OCI-LY7 (cell line): ENCODE measurements around the gene SMURF1. TPM values are rescaled to one million over a fixed set of nuclear protein-coding genes. Genes with fewer than 3 reads are reported as not detected.

Source experiments
- BruUV-seq: library from RNA; stranded (reverse); fragments of 400-500 nt; replicated peaks from 2 replicates; lab custom pipeline; 2021; lab: Mats Ljungman, UMichigan
- CTCF ChIA-PET: fragments of 300-600 bp; sonication (Branson Sonifier 250); formaldehyde crosslinking; loops from one replicate; lab custom pipeline; 2022; ENCODE audit warnings: antibody characterized with exemption; ENCODE audit not compliant: unreplicated experiment; lab: Charles Lee
- POLR2A ChIA-PET: fragments of 300-600 bp; sonication (Branson Sonifier 250); formaldehyde crosslinking; loops from one replicate; lab custom pipeline; 2022; ENCODE audit warnings: antibody characterized with exemption; lab: Charles Lee
- DNase-seq: peaks from one replicate; pipeline ENCODE4 v3.0.0-alpha.2; 2015; ENCODE audit warnings: low spot score
- H2AFZ ChIP-seq: fragments of 200-600 bp; sonication (generic), shearing (Covaris generic); 2 replicates; pipeline ENCODE4 v1.6.1; 2014; ENCODE audit warnings: mild to moderate bottlenecking, antibody characterized with exemption, low read length, moderate library complexity
- H3K27ac ChIP-seq: fragments of 200-600 bp; sonication (generic); 2 replicates; pipeline ENCODE4 v1.5.1; 2014; ENCODE audit warnings: mixed run types, low read depth, mild to moderate bottlenecking, moderate library complexity, low read length, inconsistent platforms; ENCODE audit not compliant: poor library complexity, severe bottlenecking
- H3K36me3 ChIP-seq: fragments of 200-600 bp; sonication (generic); 2 replicates; pipeline ENCODE4 v1.6.1; 2014; ENCODE audit warnings: mild to moderate bottlenecking, antibody characterized with exemption, low read length, moderate library complexity, mixed read lengths; ENCODE audit not compliant: insufficient read depth
- H3K4me1 ChIP-seq: fragments of 200-600 bp; sonication (generic); 2 replicates; pipeline ENCODE4 v1.5.1; 2014; ENCODE audit warnings: mild to moderate bottlenecking, low read length; ENCODE audit not compliant: insufficient read depth, poor library complexity, severe bottlenecking
- H3K4me2 ChIP-seq: fragments of 200-600 bp; sonication (generic); 2 replicates; pipeline ENCODE4 v1.6.1; 2014; ENCODE audit warnings: mild to moderate bottlenecking, low read length
- H3K4me3 ChIP-seq: fragments of 200-600 bp; sonication (generic); 2 replicates; pipeline ENCODE4 v1.5.1; 2014; ENCODE audit warnings: mild to moderate bottlenecking, low read depth, low read length; ENCODE audit not compliant: poor library complexity, severe bottlenecking
- H3K79me2 ChIP-seq: fragments of 200-600 bp; sonication (generic); 2 replicates; pipeline ENCODE4 v1.6.1; 2016; ENCODE audit warnings: low read depth, mild to moderate bottlenecking, low read length, moderate library complexity, mixed read lengths; ENCODE audit not compliant: insufficient read depth
- H3K9me2 ChIP-seq: fragments of 200-600 bp; sonication (generic); 2 replicates; pipeline ENCODE4 v1.6.1; 2016; ENCODE audit warnings: mild to moderate bottlenecking, low read length, mixed read lengths; ENCODE audit not compliant: insufficient read depth
- H3K9me3 ChIP-seq: fragments of 200-600 bp; sonication (generic); 2 replicates; pipeline ENCODE4 v1.6.1; 2014; ENCODE audit warnings: mild to moderate bottlenecking, mixed run types, low read length, mixed read lengths
- H4K20me1 ChIP-seq: fragments of 200-600 bp; sonication (generic); 2 replicates; pipeline ENCODE4 v1.6.1; 2014; ENCODE audit warnings: mild to moderate bottlenecking, antibody characterized with exemption, low read length, moderate library complexity, mixed read lengths; ENCODE audit not compliant: insufficient read depth
- CTCF ChIP-seq: fragments of 200-600 bp; sonication (generic); conservative IDR thresholded peaks from 2 replicates; pipeline ENCODE4 v1.5.1; 2014; ENCODE audit warnings: mild to moderate bottlenecking, antibody characterized with exemption, low read length, moderate library complexity, mixed read lengths
- EZH2phosphoT487 ChIP-seq: fragments of 200-600 bp; sonication (generic); IDR thresholded peaks from 2 replicates; pipeline ENCODE4 v1.6.1; 2018; ENCODE audit warnings: low read depth, borderline replicate concordance, mild to moderate bottlenecking, mixed run types, antibody characterized with exemption, low read length, moderate library complexity, mixed read lengths
- intact Hi-C: fragments of 100-400 bp; cut with micrococcal nuclease; formaldehyde crosslinking; loops from one replicate; pipeline ENCODE4 v1.10.0; 2022; ENCODE audit not compliant: unreplicated experiment
- total RNA-seq, 2 experiments: library from RNA; depleted of rRNA in 1 of 2; stranded (reverse); fragments of >200 nt in 1 of 2; shearing (Covaris generic) in 1 of 2; gene quantifications; 2 replicates each; pipeline ENCODE4 v1.2.3, GENCODE V29; 2014 to 2022

Gene SMURF1
- total RNA-seq, 2 experiments from 2014 or later, result 11.5 to 17.8 TPM

DNA sequence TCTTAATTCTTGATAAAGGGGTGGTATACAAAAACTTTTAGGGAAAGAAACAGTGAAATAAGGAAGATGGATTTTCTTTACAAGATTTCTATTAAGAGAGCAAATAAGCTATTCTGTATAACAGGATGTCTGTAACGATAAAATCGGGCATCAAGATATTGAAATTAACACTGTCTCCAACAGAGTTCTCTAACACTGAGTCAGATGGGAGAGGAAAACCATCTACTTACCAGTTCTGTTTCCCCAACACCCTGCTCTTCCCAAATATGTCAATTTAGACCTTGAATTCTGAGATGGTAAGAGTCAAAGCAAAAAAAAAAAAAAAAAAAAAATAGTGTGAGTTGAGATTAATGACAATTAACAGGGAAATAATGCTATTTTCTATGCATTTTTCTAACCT is 23.0 kb downstream of the SMURF1 start:
- no peak overlapping the region for H3K4me2 ChIP-seq
- H3K36me3 ChIP-seq, result peaks cover 22% of the 10 kb centered on the region
- no peaks in the 10 kb centered on the region for H3K9me2 ChIP-seq
- ChIA-PET CTCF (interaction anchor here (0.6 kb wide), 1 partner anchor 10 kb away, joined by 4 read pairs; no protein-coding TSS in a partner anchor), POLR2A (interaction anchor here (0.6 to 1.6 kb wide), 6 partner anchors 9 to 1097 kb away, joined by 3 to 10 read pairs (median 6); no protein-coding TSS in a partner anchor)
- H3K4me1 ChIP-seq, result peaks cover 6% of the 10 kb centered on the region
- intact Hi-C loops, result no loop called here
- H3K79me2 ChIP-seq, result peaks cover 37% of the 10 kb centered on the region
- BruUV-seq, result no TSS peak
- H3K27ac ChIP-seq, result no peak overlapping the region
- H4K20me1 ChIP-seq, result no peaks in the 10 kb centered on the region; the same call in 1 of the 2 replicates
- TF ChIP-seq CTCF, result no peak
- no peak for TF ChIP-seq EZH2phosphoT487
- H3K9me3 ChIP-seq, result peaks cover 16% of the 10 kb centered on the region
- no peak overlapping the region for H3K4me3 ChIP-seq
- no peak for DNase-seq
- H2AFZ ChIP-seq, result no peak overlapping the region

DNA sequence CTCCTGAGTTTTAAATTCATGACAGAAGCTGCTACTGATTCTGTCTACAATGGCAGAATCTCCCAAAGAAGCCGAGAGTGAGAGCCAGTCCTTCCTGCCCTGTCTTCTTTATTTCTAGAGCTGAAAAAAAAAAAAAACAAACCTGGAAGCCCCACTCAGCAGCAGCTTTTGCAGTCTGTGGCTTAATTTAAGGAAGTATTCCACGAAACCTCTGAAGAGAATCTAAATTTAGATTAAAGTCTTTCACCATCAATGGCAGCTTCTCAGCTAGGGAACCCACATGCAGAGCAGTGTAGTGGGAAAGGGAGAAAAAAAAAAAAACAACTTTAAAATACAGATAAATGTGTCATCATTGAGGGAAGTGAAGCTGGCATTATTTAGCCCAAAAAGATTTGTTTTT is 23.4 kb downstream of the SMURF1 start:
- ChIA-PET CTCF (interaction anchor here (0.6 kb wide), 1 partner anchor 9 kb away, joined by 4 read pairs; no protein-coding TSS in a partner anchor), POLR2A (interaction anchor here (0.6 to 1.6 kb wide), 6 partner anchors 9 to 1097 kb away, joined by 3 to 10 read pairs (median 6); no protein-coding TSS in a partner anchor)
- Histone ChIP-seq H3K4me1 (peaks cover 6% of the 10 kb centered on the region), H3K27ac (no peak overlapping the region), H3K79me2 (peaks cover 40% of the 10 kb centered on the region), H3K9me3 (peaks cover 16% of the 10 kb centered on the region), H3K9me2 (no peaks in the 10 kb centered on the region), H4K20me1 (no peaks in the 10 kb centered on the region; the same call in 1 of the 2 replicates), H3K4me3 (no peak overlapping the region), H3K36me3 (peaks cover 22% of the 10 kb centered on the region), H3K4me2 (no peak overlapping the region), H2AFZ (no peak overlapping the region)
- intact Hi-C loops, result no loop called here
- DNase-seq, result no peak
- TF ChIP-seq CTCF, result no peak
- TF ChIP-seq EZH2phosphoT487, result no peak
- BruUV-seq, result no TSS peak

- POLR2A ChIA-PET, result no interaction called here
- Histone ChIP-seq H4K20me1 (no peaks in the 10 kb centered on the region), H3K9me2 (no peaks in the 10 kb centered on the region), H3K4me2 (no peak overlapping the region), H3K4me1 (no peaks in the 10 kb centered on the region), H3K27ac (no peak overlapping the region), H3K4me3 (no peak overlapping the region), H2AFZ (no peak overlapping the region), H3K9me3 (peaks cover 16% of the 10 kb centered on the region), H3K36me3 (peaks cover 25% of the 10 kb centered on the region), H3K79me2 (peaks cover 47% of the 10 kb centered on the region)
- no TSS peak for BruUV-seq
- intact Hi-C loops, result no loop called here
- TF ChIP-seq EZH2phosphoT487 (no peak), CTCF (no peak)
- DNase-seq, result no peak
- CTCF ChIA-PET, result no interaction called here
Measured at GRCh38 chr7:99118077-99118476, 25.8 kb downstream of the SMURF1 start.
